Measurements from ENCODE around the gene GLYR1. TPM values are rescaled to one million over a fixed set of nuclear protein-coding genes. Genes with fewer than 3 reads are reported as not detected.

The GLYR1 gene
- total RNA-seq, 1 experiment from 2014 or later = 30.6 TPM

DNA sequence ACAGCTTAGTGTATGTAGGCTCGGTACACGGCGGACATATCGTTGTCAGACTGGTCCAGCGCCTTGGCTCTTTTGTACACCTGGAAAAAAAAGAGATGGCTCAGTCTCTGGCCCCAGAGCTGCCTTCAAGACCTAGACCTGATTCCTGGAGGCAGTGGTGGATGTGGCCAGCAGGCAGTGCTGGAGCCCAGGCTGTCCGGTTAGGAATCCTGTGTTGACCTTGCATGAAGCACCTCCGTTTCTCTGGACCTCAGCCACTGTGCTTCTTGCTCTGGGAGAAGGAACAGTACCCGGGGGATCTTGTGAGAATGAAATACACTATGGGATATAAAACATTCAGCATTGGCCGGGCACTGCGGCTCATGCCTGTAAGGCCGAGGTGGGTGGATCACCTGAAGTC is 41.9 kb downstream of the GLYR1 start:
- H3K9ac ChIP-seq (ENCODE audit: low read length) = no peak overlapping the region
- no peak overlapping the region for H3K4me3 ChIP-seq (ENCODE audit: low read length)
- ChIA-PET POLR2A (ENCODE audit: unreplicated experiment) (no interaction called here), CTCF (no interaction called here)
- H3K4me1 ChIP-seq (ENCODE audit: insufficient read depth, low read length) = peaks cover 14% of the 10 kb centered on the region
- no peaks in the 10 kb centered on the region for H3F3A ChIP-seq (ENCODE audit: low read length, unreplicated experiment)
- H3K9me2 ChIP-seq (replicated peaks; ENCODE audit: low read length) = no peaks in the 10 kb centered on the region
- TF ChIP-seq, protein P1, sequence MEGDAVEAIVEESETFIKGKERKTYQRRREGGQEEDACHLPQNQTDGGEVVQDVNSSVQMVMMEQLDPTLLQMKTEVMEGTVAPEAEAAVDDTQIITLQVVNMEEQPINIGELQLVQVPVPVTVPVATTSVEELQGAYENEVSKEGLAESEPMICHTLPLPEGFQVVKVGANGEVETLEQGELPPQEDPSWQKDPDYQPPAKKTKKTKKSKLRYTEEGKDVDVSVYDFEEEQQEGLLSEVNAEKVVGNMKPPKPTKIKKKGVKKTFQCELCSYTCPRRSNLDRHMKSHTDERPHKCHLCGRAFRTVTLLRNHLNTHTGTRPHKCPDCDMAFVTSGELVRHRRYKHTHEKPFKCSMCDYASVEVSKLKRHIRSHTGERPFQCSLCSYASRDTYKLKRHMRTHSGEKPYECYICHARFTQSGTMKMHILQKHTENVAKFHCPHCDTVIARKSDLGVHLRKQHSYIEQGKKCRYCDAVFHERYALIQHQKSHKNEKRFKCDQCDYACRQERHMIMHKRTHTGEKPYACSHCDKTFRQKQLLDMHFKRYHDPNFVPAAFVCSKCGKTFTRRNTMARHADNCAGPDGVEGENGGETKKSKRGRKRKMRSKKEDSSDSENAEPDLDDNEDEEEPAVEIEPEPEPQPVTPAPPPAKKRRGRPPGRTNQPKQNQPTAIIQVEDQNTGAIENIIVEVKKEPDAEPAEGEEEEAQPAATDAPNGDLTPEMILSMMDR (conservative IDR thresholded peaks at IDR 0.05; ENCODE audit: low read depth, low read length) = no peak
- TF ChIP-seq EZH2phosphoT487 (IDR thresholded peaks at IDR 0.05; ENCODE audit: borderline replicate concordance, low read length) = no peak
- no peak for TF ChIP-seq EZH2 (IDR thresholded peaks at IDR 0.05; ENCODE audit: low read length, unreplicated experiment)
- no peak overlapping the region for H3K4me2 ChIP-seq (ENCODE audit: low read length)
- peaks cover 4% of the 10 kb centered on the region for H3K36me3 ChIP-seq (ENCODE audit: low read depth, low read length)
- H3K9me3 ChIP-seq (ENCODE audit: low read length) = no peaks in the 10 kb centered on the region
- no TSS peak for BruUV-seq (replicated peaks)
- H3K79me2 ChIP-seq (ENCODE audit: low read length) = no peaks in the 10 kb centered on the region
- ATAC-seq (no peak), DNase-seq (no peak)
- no peak overlapping the region for H3K27ac ChIP-seq (ENCODE audit: low read length)
- intact Hi-C loops (cut with micrococcal nuclease) = loop anchor here (10.0 kb wide), 1 partner anchor 150 kb away; the partner anchor contains the start of gene SEC14L5
- H4K20me1 ChIP-seq (ENCODE audit: low read length) = no peaks in the 10 kb centered on the region
- H3K27me3 ChIP-seq (ENCODE audit: low read length) = no peaks in the 10 kb centered on the region
- no peak overlapping the region for H2AFZ ChIP-seq (ENCODE audit: low read length)

DNA sequence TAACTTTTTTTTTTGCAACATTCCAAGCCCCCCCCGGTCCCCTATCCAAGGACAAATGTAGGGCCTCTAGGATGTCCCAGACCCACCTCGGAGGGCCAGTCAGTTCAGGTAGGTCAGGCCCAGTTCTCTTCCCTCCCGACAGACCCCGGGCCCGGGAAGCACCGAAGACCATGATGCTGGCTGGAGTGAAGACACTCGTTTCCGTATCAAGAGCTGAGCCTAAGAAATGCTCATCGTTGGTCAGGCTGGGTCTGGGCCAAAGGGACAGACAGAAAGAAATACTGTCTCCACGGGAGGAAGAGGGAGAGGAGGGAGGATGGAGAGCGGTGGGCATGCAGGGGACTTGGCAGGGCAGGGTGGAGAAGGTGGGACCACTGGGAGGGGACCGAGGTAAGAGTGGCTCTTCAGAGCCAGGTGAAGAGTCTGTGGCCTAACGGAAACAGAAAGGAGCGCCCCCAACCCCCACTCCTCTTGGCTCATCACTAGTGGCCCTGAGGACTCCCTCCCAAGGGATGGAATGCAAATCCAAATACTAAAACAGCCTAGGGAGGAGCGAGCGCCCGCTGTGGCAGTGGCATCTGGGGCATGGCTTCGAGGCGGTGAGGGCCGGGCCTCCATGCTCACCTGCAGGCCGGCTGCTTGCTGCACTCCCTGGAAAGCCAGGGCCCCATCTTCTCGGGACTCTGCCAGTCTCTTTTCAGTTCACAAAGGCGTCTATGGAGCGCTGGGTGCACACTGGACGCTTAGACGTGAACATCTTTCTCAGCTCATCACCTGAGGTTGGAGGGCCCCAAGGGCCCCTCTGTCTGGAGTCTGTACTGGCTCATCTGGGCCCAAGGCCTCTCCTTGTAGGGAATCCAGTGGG is 43.0 kb downstream of the GLYR1 start:
- no peak for DNase-seq
- H3K4me2 ChIP-seq (ENCODE audit: low read length) = no peak overlapping the region
- H3K9ac ChIP-seq (ENCODE audit: low read length) = no peak overlapping the region
- ChIA-PET CTCF (no interaction called here), POLR2A (ENCODE audit: unreplicated experiment) (no interaction called here)
- H3F3A ChIP-seq (ENCODE audit: low read length, unreplicated experiment) = no peaks in the 10 kb centered on the region
- TF ChIP-seq EZH2 (IDR thresholded peaks at IDR 0.05; ENCODE audit: low read length, unreplicated experiment) (no peak), EZH2phosphoT487 (IDR thresholded peaks at IDR 0.05; ENCODE audit: borderline replicate concordance, low read length) (no peak)
- TF ChIP-seq, protein P1 (conservative IDR thresholded peaks at IDR 0.05; ENCODE audit: low read depth, low read length) = no peak
- H4K20me1 ChIP-seq (ENCODE audit: low read length) = no peaks in the 10 kb centered on the region
- H3K27me3 ChIP-seq (ENCODE audit: low read length) = no peaks in the 10 kb centered on the region
- H3K36me3 ChIP-seq (ENCODE audit: low read depth, low read length) = peaks cover 4% of the 10 kb centered on the region; the same call in 1 of the 2 replicates
- peaks cover 14% of the 10 kb centered on the region for H3K4me1 ChIP-seq (ENCODE audit: insufficient read depth, low read length)
- H3K4me3 ChIP-seq (ENCODE audit: low read length) = no peak overlapping the region
- H3K27ac ChIP-seq (ENCODE audit: low read length) = no peak overlapping the region
- no peaks in the 10 kb centered on the region for H3K9me3 ChIP-seq (ENCODE audit: low read length)
- intact Hi-C loops (cut with micrococcal nuclease) = loop anchor here (5.0 to 10.0 kb wide), 2 partner anchors 72 to 151 kb away; partner anchors contain the start of genes ANKS3, DNAAF8 and SEC14L5
- no peaks in the 10 kb centered on the region for H3K79me2 ChIP-seq (ENCODE audit: low read length)
- BruUV-seq (replicated peaks) = no TSS peak
- no peak overlapping the region for H2AFZ ChIP-seq (ENCODE audit: low read length)
- no peak for ATAC-seq
- no peaks in the 10 kb centered on the region for H3K9me2 ChIP-seq (replicated peaks; ENCODE audit: low read length)

All from PC-3 (cell line).